GM19463 (cell line): ENCODE data around the gene TRMO.
"Not testable (repeated sequence)": the region's sequence is repeated elsewhere in the genome, so short reads cannot be mapped to it uniquely, and the experiment has no call there.

Experiments used
- ATAC-seq: cut with Tn5 transposase; IDR thresholded peaks from one replicate; pipeline ENCODE4 v1.9.1; 2021; ENCODE audit warnings: mild to moderate bottlenecking, moderate library complexity; ENCODE audit not compliant: unreplicated experiment

The TRMO gene, protein sequence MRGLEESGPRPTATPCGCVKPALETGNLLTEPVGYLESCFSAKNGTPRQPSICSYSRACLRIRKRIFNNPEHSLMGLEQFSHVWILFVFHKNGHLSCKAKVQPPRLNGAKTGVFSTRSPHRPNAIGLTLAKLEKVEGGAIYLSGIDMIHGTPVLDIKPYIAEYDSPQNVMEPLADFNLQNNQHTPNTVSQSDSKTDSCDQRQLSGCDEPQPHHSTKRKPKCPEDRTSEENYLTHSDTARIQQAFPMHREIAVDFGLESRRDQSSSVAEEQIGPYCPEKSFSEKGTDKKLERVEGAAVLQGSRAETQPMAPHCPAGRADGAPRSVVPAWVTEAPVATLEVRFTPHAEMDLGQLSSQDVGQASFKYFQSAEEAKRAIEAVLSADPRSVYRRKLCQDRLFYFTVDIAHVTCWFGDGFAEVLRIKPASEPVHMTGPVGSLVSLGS

GRCh38 chr9:97921959-97922724 lies at the start of gene TRMO:
TSS of gene TRMO (minus strand) at chr9:97922500. CDS start at chr9:97922493, 7 bp downstream.
- peak; percentile 83 for ATAC-seq

- ATAC-seq, result no peak
Observed at GRCh38 chr9:97970165-97970564, 47.9 kb upstream of the TRMO start.

DNA sequence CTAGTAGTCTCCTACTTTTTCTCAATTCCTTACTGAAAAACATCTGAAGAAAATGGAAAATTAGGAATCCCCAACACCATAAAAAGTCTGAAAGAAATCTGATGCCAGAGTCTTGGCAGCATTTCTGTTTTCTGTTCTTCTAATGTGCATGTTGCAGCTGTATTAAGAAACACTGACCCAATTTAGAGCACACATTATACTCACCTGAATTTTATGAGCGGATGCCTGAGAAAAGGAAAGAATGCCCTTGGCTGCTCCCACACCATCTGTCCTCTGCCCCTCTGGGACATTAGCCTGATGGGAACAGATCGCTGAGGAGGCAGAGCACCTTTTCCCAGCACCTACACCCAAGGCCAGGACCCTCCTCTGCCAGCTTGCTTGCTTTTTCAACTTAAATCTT lies 46.7 kb upstream of the TRMO start:
- ATAC-seq, result no peak

GRCh38 chr9:97966493-97966892 lies 44.2 kb upstream of the TRMO start:
- no peak for ATAC-seq

DNA sequence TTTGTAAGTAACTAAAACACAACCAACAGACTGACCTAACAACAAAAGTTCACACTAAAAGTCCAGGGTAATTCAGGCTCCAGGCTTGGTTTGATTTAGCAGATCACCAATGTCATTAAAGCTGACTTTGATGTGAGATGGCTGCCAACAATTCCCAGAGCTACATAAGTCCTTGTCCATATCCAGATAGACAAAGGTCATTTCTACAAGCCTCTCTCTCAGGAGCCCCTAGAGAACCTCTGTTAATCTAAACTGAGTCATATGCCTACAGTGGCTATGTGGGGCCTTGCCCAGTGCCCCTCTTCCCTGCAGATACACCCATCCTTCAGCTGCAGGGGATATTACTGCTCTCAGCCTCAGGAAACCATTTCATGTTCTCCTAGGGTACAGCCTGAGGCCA lies 42.6 kb upstream of the TRMO start:
- ATAC-seq, result no peak

- ATAC-seq, result no peak
Observed at GRCh38 chr9:97963232-97963631, 40.9 kb upstream of the TRMO start.

- no peak for ATAC-seq
Observed at GRCh38 chr9:97962575-97962974, 40.3 kb upstream of the TRMO start.

DNA sequence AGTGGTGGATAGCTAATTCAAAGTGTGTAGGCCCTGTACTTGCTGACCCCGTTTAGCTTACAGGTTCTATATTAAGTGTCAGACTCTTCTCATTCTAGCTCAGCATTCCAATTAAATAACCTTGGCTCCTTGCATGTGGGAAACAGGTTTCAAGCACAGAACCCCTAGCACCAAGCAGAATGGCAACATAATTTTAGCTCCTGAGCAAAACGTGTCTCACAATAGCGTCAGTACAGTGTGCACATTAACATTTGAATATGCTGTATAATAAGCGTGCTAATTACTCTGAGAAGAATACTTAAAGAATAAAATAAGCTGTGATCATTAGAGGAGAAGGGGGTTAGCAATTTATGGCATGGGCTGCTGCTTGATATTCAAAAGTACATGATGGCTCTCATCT lies 39.8 kb upstream of the TRMO start:
- ATAC-seq, result no peak

DNA sequence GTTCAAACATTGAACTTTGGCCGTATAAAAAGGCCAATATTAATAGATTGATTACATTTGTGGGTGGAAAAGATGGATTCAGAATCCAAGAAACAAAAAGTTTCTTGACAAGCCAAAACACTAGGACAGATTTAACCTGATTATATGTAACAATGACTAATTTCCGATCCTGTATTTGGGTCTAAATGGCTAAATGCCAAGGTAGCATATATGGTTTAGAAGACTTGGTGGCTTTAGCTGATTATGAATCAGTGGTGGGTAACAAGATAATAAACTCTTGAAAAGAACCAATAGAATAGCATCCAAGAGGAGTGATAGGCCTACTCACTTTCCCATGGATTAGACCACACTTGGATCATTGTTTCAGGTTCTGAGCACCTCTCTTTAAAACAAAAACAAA lies 39.1 kb upstream of the TRMO start:
- ATAC-seq, result no peak

DNA sequence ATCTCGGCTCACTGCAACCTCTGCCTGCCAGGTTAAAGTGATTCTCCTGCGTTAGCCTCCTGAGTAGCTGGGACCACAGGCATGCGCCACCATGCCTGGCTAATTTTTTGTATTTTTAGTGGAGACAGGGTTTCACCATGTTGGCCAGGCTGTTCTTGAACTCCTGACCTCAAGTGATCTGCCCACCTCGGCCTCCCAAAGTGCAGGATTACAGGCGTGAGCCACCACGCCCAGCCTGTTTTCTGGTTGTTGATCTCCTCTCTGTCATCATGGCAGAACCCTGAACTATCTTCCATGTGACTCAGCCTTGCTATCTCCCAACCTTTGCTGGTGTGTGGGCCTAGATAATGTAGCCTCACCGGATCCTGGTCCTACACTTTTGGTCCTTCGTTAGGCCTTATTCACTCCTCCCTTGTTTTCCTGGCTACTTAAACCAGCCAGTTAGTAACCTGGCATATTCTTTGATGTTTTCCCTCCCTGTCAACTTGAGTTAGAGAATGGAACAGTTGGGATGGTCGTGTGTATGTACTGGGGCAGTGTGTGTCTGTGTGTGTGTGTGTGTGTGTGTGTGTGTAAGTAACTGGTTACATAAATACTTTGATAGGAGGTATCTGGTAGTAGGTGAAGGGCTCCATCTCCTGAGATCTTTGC lies 38.5 kb upstream of the TRMO start:
- not testable (repeated sequence) for ATAC-seq

DNA sequence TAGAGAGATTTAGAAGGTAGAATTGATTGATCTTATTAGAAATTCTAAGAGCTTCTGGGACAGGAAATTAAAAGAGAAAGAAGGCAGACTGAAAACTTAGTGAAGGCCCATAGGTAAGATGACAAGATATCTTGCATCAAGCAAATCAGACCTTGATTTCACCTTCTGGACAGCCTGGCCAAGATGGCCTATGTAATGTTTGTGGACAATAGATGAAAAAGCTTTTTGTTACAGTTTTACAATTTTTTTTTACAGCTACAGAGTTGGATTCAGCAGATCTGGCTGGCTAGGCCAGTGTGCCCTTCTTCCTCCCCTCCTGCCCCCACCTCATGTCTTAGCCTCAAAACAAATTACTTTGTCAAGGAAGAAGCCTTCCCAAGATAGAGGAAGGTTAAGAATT lies 37.3 kb upstream of the TRMO start:
- no peak for ATAC-seq

- no peak for ATAC-seq
Observed at GRCh38 chr9:97958812-97959511, 36.7 kb upstream of the TRMO start.

DNA sequence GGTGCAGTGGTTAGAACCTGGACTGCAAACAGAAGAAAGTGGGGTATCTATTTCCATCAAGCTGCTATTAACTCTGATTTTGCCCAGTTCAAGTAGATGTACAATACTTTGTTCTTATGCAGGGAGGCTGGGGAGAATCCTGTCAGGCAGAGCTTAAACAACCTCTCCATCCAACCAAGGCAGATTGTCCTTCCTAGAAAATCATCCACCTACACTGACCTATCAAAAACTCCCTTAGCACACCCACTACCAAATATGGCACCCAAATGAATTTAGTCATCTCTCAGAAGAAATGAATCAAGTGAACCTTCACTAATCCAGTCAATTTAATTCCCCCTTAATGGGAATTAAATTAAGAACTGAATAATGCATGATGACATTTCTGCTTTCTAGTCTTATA lies 34.0 kb upstream of the TRMO start:
- ATAC-seq, result no peak

DNA sequence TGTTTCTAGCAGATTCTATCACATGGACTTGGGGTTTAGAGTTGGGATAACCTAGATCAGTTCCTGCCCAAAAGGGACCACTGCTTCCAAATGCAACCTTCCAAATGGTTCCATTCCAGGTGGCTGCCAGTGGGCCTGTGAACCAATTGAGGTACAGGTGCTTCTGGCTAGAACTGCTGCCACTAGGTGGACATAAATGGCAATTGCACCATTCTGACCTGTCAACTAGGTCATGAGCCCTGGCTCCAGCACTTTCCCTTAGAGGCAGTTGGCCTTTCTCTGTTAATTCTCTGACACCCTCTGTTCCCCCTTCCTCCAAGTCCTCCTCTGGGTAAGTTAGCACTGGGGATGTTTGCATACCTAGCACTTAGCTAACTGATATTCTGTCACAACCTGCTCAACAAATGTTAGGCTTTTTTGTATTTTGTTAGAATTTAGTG lies 32.3 kb upstream of the TRMO start:
- ATAC-seq, result peak; percentile 76

GRCh38 chr9:97950873-97951272 lies 28.6 kb upstream of the TRMO start:
- ATAC-seq, result not testable (repeated sequence)

DNA sequence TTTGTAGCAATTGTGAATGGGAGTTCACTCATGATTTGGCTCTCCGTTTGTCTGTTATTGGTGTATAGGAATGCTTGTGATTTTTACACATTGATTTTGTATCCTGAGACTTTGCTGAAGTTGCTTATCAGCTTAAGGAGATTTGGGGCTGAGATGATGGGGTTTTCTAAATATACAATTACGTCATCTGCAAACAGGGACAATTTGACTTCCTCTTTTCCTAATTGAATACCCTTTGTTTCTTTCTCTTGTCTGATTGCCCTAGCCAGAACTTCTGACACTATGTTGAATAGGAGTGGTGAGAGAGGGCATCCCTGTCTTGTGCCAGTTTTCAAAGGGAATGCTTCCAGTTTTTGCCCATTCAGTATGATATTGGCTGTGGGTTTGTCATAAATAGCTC lies 24.8 kb upstream of the TRMO start:
- ATAC-seq, result not testable (repeated sequence)

DNA sequence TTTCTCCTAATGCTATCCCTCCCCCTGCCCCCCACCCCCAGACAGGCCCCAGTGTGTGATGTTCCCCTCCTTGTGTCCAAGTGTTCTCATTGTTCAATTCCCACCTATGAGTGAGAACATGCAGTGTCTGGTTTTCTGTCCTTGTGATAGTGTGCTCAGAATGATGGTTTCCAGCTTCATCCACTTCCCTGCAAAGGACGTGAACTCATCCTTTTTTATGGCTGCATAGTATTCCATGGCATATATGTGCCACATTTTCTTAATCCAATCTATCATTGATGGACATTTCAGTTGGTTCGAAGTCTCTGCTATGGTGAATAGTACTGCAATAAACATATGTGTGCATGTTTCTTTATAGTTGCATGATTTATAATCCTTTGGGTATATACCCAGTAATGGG lies 23.2 kb upstream of the TRMO start:
- ATAC-seq, result not testable (repeated sequence)

GRCh38 chr9:97944612-97945011 lies 22.3 kb upstream of the TRMO start:
- no peak for ATAC-seq

DNA sequence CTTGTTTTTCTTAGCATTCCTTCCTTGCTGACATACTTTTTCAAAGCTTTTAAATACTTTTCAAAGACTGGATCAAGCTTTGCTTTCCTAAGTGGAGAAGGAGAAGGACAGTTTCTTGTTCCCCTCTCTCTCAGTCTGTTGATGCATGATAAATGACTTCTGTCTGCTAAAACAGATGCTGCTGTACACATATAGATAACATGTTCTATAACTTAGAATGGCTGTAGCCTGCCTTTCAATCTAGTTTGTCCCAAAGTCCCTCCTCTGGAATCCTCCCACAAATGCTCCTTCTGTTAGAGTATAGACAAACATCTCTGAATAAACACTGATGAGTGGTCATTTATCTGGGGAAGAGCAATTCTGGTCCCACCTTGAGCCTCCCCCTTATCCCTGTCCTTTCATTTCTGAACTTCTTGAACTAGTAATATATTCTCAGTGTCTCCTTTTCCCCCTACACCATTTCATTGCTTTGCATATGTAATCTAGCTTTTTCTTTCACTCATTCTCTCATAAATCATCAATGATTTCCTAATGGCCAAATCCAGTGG lies 21.1 kb upstream of the TRMO start:
- no peak for ATAC-seq

DNA sequence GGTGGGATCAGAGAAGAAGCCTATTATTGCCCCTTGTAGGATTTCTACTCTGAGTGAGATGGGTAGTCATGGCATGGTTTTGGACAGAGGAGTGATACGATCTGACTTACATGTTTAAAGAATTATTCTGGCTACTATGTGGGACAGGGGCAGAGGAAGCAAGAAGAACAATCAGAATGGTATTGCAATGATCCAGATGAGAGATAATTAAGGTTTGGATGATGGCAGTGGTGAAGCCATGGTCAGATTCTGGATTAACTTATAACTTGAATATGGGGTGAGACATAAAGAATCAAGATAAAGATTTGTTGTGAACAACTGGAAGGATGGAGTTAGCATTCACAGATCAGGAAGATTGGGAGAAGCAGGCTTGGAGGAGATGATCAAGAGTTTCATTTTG lies 19.0 kb upstream of the TRMO start:
- no peak for ATAC-seq

GRCh38 chr9:97940741-97941140 lies 18.4 kb upstream of the TRMO start:
- ATAC-seq, result no peak
